Rectal smooth muscle tissue (tissue), 1 donor: ENCODE results near the gene MDM4.
"Not testable (repeated sequence)": the region's sequence is repeated elsewhere in the genome, so short reads cannot be mapped to it uniquely, and the experiment has no call there.

Source experiments
- H3K27ac ChIP-seq: one replicate; pipeline ENCODE4 v1.7.0; 2013; ENCODE audit warnings: low read depth, low read length, inconsistent platforms
- H3K27me3 ChIP-seq: one replicate; pipeline ENCODE4 v1.7.0; 2013; ENCODE audit warnings: low read length; ENCODE audit not compliant: control insufficient read depth, insufficient read depth
- H3K36me3 ChIP-seq: one replicate; pipeline ENCODE4 v1.7.0; 2013; ENCODE audit warnings: low read length; ENCODE audit not compliant: control insufficient read depth, insufficient read depth
- H3K4me1 ChIP-seq: one replicate; pipeline ENCODE4 v1.7.0; 2013; ENCODE audit warnings: low read length; ENCODE audit not compliant: control insufficient read depth, insufficient read depth
- H3K4me3 ChIP-seq: one replicate; pipeline ENCODE4 v1.7.0; 2013; ENCODE audit warnings: low read length
- H3K9ac ChIP-seq: one replicate; pipeline ENCODE4 v1.7.0; 2013; ENCODE audit warnings: low read length

The MDM4 gene

GRCh38 chr1:204560590-204561150, 44.5 kb downstream of the MDM4 start:
- no peaks in the 10 kb centered on the region for H3K27me3 ChIP-seq
- H3K36me3 ChIP-seq: peaks cover 8% of the 10 kb centered on the region
- H3K4me3 ChIP-seq: no peak overlapping the region
- no peak overlapping the region for H3K9ac ChIP-seq
- no peak overlapping the region for H3K27ac ChIP-seq
- H3K4me1 ChIP-seq: no peaks in the 10 kb centered on the region

GRCh38 chr1:204562075-204562990, 46.1 kb downstream of the MDM4 start:
- H3K4me1 ChIP-seq: no peaks in the 10 kb centered on the region
- H3K27me3 ChIP-seq: no peaks in the 10 kb centered on the region
- peaks cover 8% of the 10 kb centered on the region for H3K36me3 ChIP-seq
- H3K9ac ChIP-seq: no peak overlapping the region
- H3K27ac ChIP-seq: no peak overlapping the region
- H3K4me3 ChIP-seq: no peak overlapping the region

GRCh38 chr1:204563307-204563706, 47.1 kb downstream of the MDM4 start:
- H3K27ac ChIP-seq: no peak overlapping the region
- H3K4me1 ChIP-seq: no peaks in the 10 kb centered on the region
- no peak overlapping the region for H3K4me3 ChIP-seq
- H3K36me3 ChIP-seq: peaks cover 8% of the 10 kb centered on the region
- no peak overlapping the region for H3K9ac ChIP-seq
- H3K27me3 ChIP-seq: no peaks in the 10 kb centered on the region

GRCh38 chr1:204563780-204564179, 47.6 kb downstream of the MDM4 start:
- Histone ChIP-seq H3K4me3 (no peak overlapping the region), H3K36me3 (peaks cover 8% of the 10 kb centered on the region), H3K9ac (no peak overlapping the region), H3K27ac (no peak overlapping the region), H3K27me3 (no peaks in the 10 kb centered on the region), H3K4me1 (no peaks in the 10 kb centered on the region)

- H3K27ac ChIP-seq: no peak overlapping the region
- H3K9ac ChIP-seq: no peak overlapping the region
- no peak overlapping the region for H3K4me3 ChIP-seq
- peaks cover 8% of the 10 kb centered on the region for H3K36me3 ChIP-seq
- H3K27me3 ChIP-seq: no peaks in the 10 kb centered on the region
- no peaks in the 10 kb centered on the region for H3K4me1 ChIP-seq
Observed at GRCh38 chr1:204564835-204565234, 48.6 kb downstream of the MDM4 start.

GRCh38 chr1:204565617-204566582, 49.7 kb downstream of the MDM4 start:
- Histone ChIP-seq H3K9ac (no peak overlapping the region), H3K27ac (no peak overlapping the region), H3K4me3 (no peak overlapping the region), H3K36me3 (peaks cover 6% of the 10 kb centered on the region), H3K4me1 (no peaks in the 10 kb centered on the region), H3K27me3 (no peaks in the 10 kb centered on the region)

GRCh38 chr1:204566583-204566955, 50.4 kb downstream of the MDM4 start:
- Histone ChIP-seq H3K27ac (no peak overlapping the region), H3K9ac (no peak overlapping the region), H3K4me1 (no peaks in the 10 kb centered on the region), H3K27me3 (no peaks in the 10 kb centered on the region), H3K4me3 (no peak overlapping the region), H3K36me3 (peaks cover 6% of the 10 kb centered on the region)

GRCh38 chr1:204567071-204567470, 50.9 kb downstream of the MDM4 start:
- Histone ChIP-seq H3K27ac (no peak overlapping the region), H3K27me3 (no peaks in the 10 kb centered on the region), H3K4me3 (no peak overlapping the region), H3K36me3 (peaks cover 6% of the 10 kb centered on the region), H3K4me1 (no peaks in the 10 kb centered on the region), H3K9ac (no peak overlapping the region)

- H3K36me3 ChIP-seq: peaks cover under 1% of the 10 kb centered on the region
- H3K9ac ChIP-seq: no peak overlapping the region
- H3K27me3 ChIP-seq: no peaks in the 10 kb centered on the region
- no peaks in the 10 kb centered on the region for H3K4me1 ChIP-seq
- no peak overlapping the region for H3K27ac ChIP-seq
- H3K4me3 ChIP-seq: no peak overlapping the region
Observed at GRCh38 chr1:204568576-204569315, 52.5 kb downstream of the MDM4 start.

- no peaks in the 10 kb centered on the region for H3K36me3 ChIP-seq
- no peaks in the 10 kb centered on the region for H3K27me3 ChIP-seq
- no peaks in the 10 kb centered on the region for H3K4me1 ChIP-seq
- H3K27ac ChIP-seq: no peak overlapping the region
- no peak overlapping the region for H3K4me3 ChIP-seq
- H3K9ac ChIP-seq: no peak overlapping the region
Observed at GRCh38 chr1:204569478-204569877, 53.3 kb downstream of the MDM4 start.

GRCh38 chr1:204570021-204570420, 53.8 kb downstream of the MDM4 start:
- not testable (repeated sequence) for H3K27me3 ChIP-seq, H3K4me1 ChIP-seq, H3K27ac ChIP-seq, H3K4me3 ChIP-seq, H3K36me3 ChIP-seq, H3K9ac ChIP-seq

- H3K4me3 ChIP-seq: no peak overlapping the region
- H3K27ac ChIP-seq: no peak overlapping the region
- H3K27me3 ChIP-seq: no peaks in the 10 kb centered on the region
- no peaks in the 10 kb centered on the region for H3K4me1 ChIP-seq
- H3K36me3 ChIP-seq: no peaks in the 10 kb centered on the region
- H3K9ac ChIP-seq: no peak overlapping the region
Observed at GRCh38 chr1:204571128-204571527, 54.9 kb downstream of the MDM4 start.
